ENCODE results near the gene NOS2.

DNA sequence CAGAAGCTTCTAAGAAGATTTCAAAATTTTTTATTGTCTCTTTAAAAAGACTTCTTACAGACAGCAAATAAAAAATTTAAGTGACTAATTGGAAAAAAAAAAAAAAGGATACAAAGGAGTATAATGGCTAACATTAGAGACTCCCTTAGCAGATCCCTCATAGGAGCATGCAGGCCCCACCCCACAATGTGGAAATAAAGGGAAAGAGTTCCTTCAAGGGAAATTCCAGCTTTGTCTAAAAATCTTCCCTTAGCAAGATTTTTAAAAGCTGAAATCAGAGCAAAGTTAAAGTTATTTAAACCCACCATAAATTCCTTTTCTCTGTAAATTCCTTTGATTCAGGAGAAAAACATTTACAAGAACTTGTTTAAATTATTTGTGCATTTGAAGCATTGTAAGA is 32.5 kb upstream of the NOS2 start:
- TF ChIP-seq, protein P1, sequence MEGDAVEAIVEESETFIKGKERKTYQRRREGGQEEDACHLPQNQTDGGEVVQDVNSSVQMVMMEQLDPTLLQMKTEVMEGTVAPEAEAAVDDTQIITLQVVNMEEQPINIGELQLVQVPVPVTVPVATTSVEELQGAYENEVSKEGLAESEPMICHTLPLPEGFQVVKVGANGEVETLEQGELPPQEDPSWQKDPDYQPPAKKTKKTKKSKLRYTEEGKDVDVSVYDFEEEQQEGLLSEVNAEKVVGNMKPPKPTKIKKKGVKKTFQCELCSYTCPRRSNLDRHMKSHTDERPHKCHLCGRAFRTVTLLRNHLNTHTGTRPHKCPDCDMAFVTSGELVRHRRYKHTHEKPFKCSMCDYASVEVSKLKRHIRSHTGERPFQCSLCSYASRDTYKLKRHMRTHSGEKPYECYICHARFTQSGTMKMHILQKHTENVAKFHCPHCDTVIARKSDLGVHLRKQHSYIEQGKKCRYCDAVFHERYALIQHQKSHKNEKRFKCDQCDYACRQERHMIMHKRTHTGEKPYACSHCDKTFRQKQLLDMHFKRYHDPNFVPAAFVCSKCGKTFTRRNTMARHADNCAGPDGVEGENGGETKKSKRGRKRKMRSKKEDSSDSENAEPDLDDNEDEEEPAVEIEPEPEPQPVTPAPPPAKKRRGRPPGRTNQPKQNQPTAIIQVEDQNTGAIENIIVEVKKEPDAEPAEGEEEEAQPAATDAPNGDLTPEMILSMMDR (IDR thresholded peaks at IDR 0.05): no peak
- TF ChIP-seq POLR2A (IDR thresholded peaks at IDR 0.05): no peak
